Jurkat, Clone E6-1 (cell line): ENCODE data around the gene EFTUD2.
"Not testable (repeated sequence)": the region's sequence is repeated elsewhere in the genome, so short reads cannot be mapped to it uniquely, and the experiment has no call there.

Experiments
- DNase-seq: peaks from one replicate; pipeline ENCODE4 v3.0.0-alpha.2; 2011; ENCODE audit warnings: low read depth, low spot score
- H3K4me3 ChIP-seq: 2 replicates; pipeline ENCODE4 v1.5.1; 2011; ENCODE audit warnings: mild to moderate bottlenecking, low read length, control low read depth, moderate library complexity

EFTUD2 gene

GRCh38 chr17:44829523-44830358 is 69.5 kb downstream of the EFTUD2 start, which contains the start of gene GJC1:
Gene GJC1, minus strand, starts transcription at chr17:44830287. Its CDS starts 24,470 bp downstream, at chr17:44805817.
- H3K4me3 ChIP-seq = peak within 1 kb of the TSS; percentile 78
- no peak for DNase-seq

- DNase-seq = peak; percentile 61
Observed at GRCh38 chr17:44828919-44829522, 70.2 kb downstream of the EFTUD2 start.

GRCh38 chr17:44827863-44828262 is 71.4 kb downstream of the EFTUD2 start:
- DNase-seq = no peak
- H3K4me3 ChIP-seq = no peak overlapping the region

More at GRCh38 chr17:44828919-44829522, 70.2 kb downstream of the EFTUD2 start:
- H3K4me3 ChIP-seq = peak overlapping the region; percentile 78

- no peak for DNase-seq
- no peak overlapping the region for H3K4me3 ChIP-seq
Observed at GRCh38 chr17:44826123-44826790, 73.0 kb downstream of the EFTUD2 start.

- not testable (repeated sequence) for DNase-seq, H3K4me3 ChIP-seq
Observed at GRCh38 chr17:44825236-44825635, 74.0 kb downstream of the EFTUD2 start.

- DNase-seq = no peak
- no peak overlapping the region for H3K4me3 ChIP-seq
Observed at GRCh38 chr17:44820631-44821212, 78.5 kb downstream of the EFTUD2 start.

GRCh38 chr17:44818508-44818907 is 80.7 kb downstream of the EFTUD2 start:
- DNase-seq, H3K4me3 ChIP-seq: not testable (repeated sequence)

- DNase-seq = no peak
- H3K4me3 ChIP-seq = no peak overlapping the region
Observed at GRCh38 chr17:44812263-44812662, 87.0 kb downstream of the EFTUD2 start.

- not testable (repeated sequence) for DNase-seq, H3K4me3 ChIP-seq
Observed at GRCh38 chr17:44808656-44809388, 90.4 kb downstream of the EFTUD2 start.

- no peak for DNase-seq
- H3K4me3 ChIP-seq = no peak overlapping the region
Observed at GRCh38 chr17:44808156-44808555, 91.1 kb downstream of the EFTUD2 start.

GRCh38 chr17:44807817-44808155 is 91.5 kb downstream of the EFTUD2 start:
- no peak for DNase-seq
- no peak overlapping the region for H3K4me3 ChIP-seq

GRCh38 chr17:44807093-44807816 is 92.0 kb downstream of the EFTUD2 start:
- no peak overlapping the region for H3K4me3 ChIP-seq
- no peak for DNase-seq

- no peak overlapping the region for H3K4me3 ChIP-seq
- DNase-seq = no peak
Observed at GRCh38 chr17:44804302-44805089, 94.7 kb downstream of the EFTUD2 start.

GRCh38 chr17:44801880-44802279 is 97.4 kb downstream of the EFTUD2 start:
- no peak overlapping the region for H3K4me3 ChIP-seq
- DNase-seq = no peak
